Measurements from ENCODE around the gene SLC7A6. TPM values are rescaled to one million over a fixed set of nuclear protein-coding genes. Genes with fewer than 3 reads are reported as not detected.
A peak's percentile ranks its signal among the peaks of the same experiment; 100 is the strongest.

Gene SLC7A6
- total RNA-seq, 1 donor from 2014 or later: 50.7 TPM

DNA sequence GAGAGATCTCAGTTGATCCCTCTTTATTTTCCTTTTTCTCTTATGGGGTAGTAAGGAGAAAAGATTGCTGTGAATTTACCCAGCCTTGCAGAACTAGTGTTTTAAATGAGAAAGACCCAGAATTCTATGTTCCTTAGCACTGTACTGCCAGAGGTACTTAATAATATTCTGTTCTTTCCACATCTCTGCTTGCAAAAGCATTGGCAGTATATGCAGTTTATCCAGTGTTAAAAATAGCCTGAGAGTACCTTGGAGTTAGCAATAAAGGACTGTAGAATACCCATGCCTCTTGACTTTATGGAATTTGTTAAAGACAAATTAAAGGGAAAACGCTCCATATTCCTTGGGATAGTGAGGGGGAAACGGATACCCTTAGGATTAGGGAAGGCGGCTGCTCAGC is 11.9 kb downstream of the SLC7A6 start:
- Mint-ChIP-seq H3K4me1 (ENCODE audit: unreplicated experiment) (peaks cover 3% of the 10 kb centered on the region), H3K27ac (ENCODE audit: unreplicated experiment) (no peak overlapping the region), H3K4me3 (ENCODE audit: unreplicated experiment) (no peak overlapping the region), H3K36me3 (ENCODE audit: unreplicated experiment) (peaks cover 15% of the 10 kb centered on the region), H3K27me3 (ENCODE audit: unreplicated experiment) (no peaks in the 10 kb centered on the region), H3K9me3 (ENCODE audit: unreplicated experiment) (no peaks in the 10 kb centered on the region)
- no peak for TF ChIP-seq CTCF (IDR thresholded peaks at IDR 0.05)
- no peak for DNase-seq (ENCODE audit: extremely low spot score, unreplicated experiment)

- Mint-ChIP-seq H3K4me3 (ENCODE audit: unreplicated experiment) (no peak overlapping the region), H3K9me3 (ENCODE audit: unreplicated experiment) (no peaks in the 10 kb centered on the region), H3K27ac (ENCODE audit: unreplicated experiment) (no peak overlapping the region), H3K36me3 (ENCODE audit: unreplicated experiment) (peaks cover 32% of the 10 kb centered on the region), H3K4me1 (ENCODE audit: unreplicated experiment) (no peaks in the 10 kb centered on the region), H3K27me3 (ENCODE audit: unreplicated experiment) (no peaks in the 10 kb centered on the region)
- TF ChIP-seq CTCF (IDR thresholded peaks at IDR 0.05): no peak
- no peak for DNase-seq (ENCODE audit: extremely low spot score, unreplicated experiment)
These were observed 15.6 kb downstream of the SLC7A6 start for GRCh38 chr16:68279726-68280558.

DNA sequence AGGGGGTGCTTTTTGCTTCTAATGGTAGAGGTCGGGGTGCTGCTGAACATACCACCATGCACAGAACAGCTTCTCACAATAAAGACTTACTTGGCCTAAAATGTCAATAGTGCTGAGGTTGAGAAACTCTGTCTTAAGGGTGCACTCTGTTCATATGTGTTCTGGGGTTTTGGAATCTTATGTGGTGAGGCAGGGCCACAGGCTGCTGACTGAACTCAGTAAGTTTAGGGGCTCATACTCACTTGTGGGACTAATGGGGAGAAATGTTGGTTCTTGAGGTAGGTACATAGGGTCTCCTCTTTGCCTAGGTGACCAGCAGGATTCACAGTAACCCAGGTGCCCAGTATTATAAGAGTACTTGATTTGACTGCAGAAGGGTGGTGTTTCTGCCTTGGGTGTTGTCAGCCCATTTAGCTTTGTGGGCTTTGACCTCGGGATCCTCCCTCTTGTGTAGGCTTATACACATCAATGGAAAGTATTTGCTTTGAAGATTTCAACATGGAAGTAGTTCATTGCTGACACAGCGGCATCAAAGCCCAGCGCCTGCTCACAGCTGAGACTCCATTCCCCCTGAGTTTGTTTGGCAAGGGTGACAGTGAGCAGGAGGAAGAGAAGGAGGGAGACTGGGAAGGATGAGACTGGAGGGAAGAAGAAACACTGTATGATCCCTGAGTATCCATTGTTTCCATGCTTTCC is 17.2 kb downstream of the SLC7A6 start:
- Mint-ChIP-seq H3K36me3 (ENCODE audit: unreplicated experiment) (peaks cover 36% of the 10 kb centered on the region), H3K4me3 (ENCODE audit: unreplicated experiment) (no peak overlapping the region), H3K9me3 (ENCODE audit: unreplicated experiment) (no peaks in the 10 kb centered on the region), H3K27ac (ENCODE audit: unreplicated experiment) (no peak overlapping the region), H3K4me1 (ENCODE audit: unreplicated experiment) (peaks cover 3% of the 10 kb centered on the region), H3K27me3 (ENCODE audit: unreplicated experiment) (no peaks in the 10 kb centered on the region)
- DNase-seq (ENCODE audit: extremely low spot score, unreplicated experiment): no peak
- TF ChIP-seq CTCF (IDR thresholded peaks at IDR 0.05): no peak

- no peak for DNase-seq (ENCODE audit: extremely low spot score, unreplicated experiment)
- no peak for TF ChIP-seq CTCF (IDR thresholded peaks at IDR 0.05)
- Mint-ChIP-seq H3K4me3 (ENCODE audit: unreplicated experiment) (no peak overlapping the region), H3K36me3 (ENCODE audit: unreplicated experiment) (peaks cover 38% of the 10 kb centered on the region), H3K27ac (ENCODE audit: unreplicated experiment) (no peak overlapping the region), H3K9me3 (ENCODE audit: unreplicated experiment) (no peaks in the 10 kb centered on the region), H3K4me1 (ENCODE audit: unreplicated experiment) (peaks cover 4% of the 10 kb centered on the region), H3K27me3 (ENCODE audit: unreplicated experiment) (no peaks in the 10 kb centered on the region)
These were observed 17.7 kb downstream of the SLC7A6 start for GRCh38 chr16:68282064-68282452.

GRCh38 chr16:68283346-68283745 is 19.0 kb downstream of the SLC7A6 start:
- no peak overlapping the region for H3K4me3 Mint-ChIP-seq (ENCODE audit: unreplicated experiment)
- H3K27ac Mint-ChIP-seq (ENCODE audit: unreplicated experiment): peak overlapping the region; percentile 8
- no peak for DNase-seq (ENCODE audit: extremely low spot score, unreplicated experiment)
- H3K9me3 Mint-ChIP-seq (ENCODE audit: unreplicated experiment): no peaks in the 10 kb centered on the region
- TF ChIP-seq CTCF (IDR thresholded peaks at IDR 0.05): no peak
- peaks cover 45% of the 10 kb centered on the region for H3K36me3 Mint-ChIP-seq (ENCODE audit: unreplicated experiment)
- no peaks in the 10 kb centered on the region for H3K27me3 Mint-ChIP-seq (ENCODE audit: unreplicated experiment)
- peaks cover 17% of the 10 kb centered on the region for H3K4me1 Mint-ChIP-seq (ENCODE audit: unreplicated experiment)
